HG03520 (cell line): ENCODE results near the gene STAT1.

ENCODE experiments used
- ATAC-seq: cut with Tn5 transposase; IDR thresholded peaks from one replicate; pipeline ENCODE4 v1.9.1; 2021; ENCODE audit warnings: mild to moderate bottlenecking, moderate library complexity; ENCODE audit not compliant: unreplicated experiment

STAT1 gene

DNA sequence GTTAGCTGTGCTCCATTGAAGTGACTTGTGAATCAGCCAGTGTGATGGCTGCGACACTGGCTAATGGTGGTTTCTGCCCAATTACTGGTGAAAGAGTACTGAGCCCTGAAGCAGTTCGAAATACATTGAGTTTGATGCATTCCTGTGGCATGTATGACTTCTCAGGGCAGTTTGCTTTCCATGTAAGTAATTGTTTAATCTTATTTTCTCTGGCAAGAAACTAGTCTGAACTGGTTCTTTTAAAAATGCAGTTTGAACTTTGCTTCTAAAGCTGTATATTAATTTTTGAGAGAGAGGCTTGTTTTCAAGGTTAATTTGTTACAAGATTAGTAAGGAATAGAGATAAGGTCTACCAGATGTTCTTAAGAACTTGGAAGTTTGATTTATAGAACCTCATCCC, 86.7 kb downstream of the STAT1 start:
- no peak for ATAC-seq

DNA sequence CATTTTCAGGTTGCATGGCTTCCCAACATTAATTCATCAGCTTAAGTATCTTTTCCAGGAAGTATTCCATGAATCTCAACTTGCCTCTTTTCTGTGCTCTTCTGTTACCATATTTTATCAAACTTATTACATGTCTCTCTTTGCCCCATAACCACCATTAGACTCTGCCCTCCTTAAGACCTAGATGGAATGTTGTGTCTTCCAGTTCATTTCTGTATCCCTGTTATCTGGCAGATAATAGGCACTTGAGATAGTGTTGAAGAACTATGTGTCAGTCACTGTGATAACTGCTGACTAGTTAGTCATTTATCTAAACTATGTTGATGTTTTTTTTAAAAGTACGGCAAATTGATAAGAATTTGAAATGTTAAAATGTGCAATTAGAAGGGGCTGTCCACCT, 91.6 kb downstream of the STAT1 start:
- ATAC-seq, result no peak

DNA sequence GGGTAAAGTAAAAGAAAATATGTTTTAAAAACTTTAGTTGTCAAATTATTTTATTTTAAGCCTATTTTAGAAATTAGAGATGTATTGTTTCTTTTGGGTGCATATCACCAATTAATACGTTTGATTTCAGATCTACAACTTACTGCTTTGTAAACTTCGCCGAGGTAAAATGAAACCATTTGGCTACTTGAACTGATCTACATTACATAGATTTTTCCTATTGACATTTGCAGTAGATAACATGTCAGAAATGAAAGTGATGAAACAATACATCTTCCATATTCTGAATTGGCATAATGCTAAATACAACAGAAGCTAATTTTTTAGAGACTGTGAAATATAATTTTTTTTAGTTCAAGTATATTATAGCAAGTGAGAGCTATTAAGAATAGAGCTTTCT, 93.9 kb downstream of the STAT1 start:
- no peak for ATAC-seq
